AG04450 (cell line): ENCODE measurements around the gene KRTAP9-7. TPM values are rescaled to one million over a fixed set of nuclear protein-coding genes. Genes with fewer than 3 reads are reported as not detected.
"Not testable (repeated sequence)": the region's sequence is repeated elsewhere in the genome, so short reads cannot be mapped to it uniquely, and the experiment has no call there.

Source experiments
- CTCF ChIA-PET: fragments of 300-600, 350-600 bp; formaldehyde crosslinking; extraction: SDS; loops from one replicate; lab custom pipeline; 2022; ENCODE audit warnings: antibody characterized with exemption, inconsistent platforms; lab: Charles Lee
- POLR2A ChIA-PET: fragments of 350-600 bp; formaldehyde crosslinking; extraction: SDS; loops from one replicate; lab custom pipeline; 2021; ENCODE audit warnings: antibody characterized with exemption, inconsistent platforms; lab: Yijun Ruan, JAX
- DNase-seq: peaks from one replicate; pipeline ENCODE4 v3.0.0-alpha.2; 2011; ENCODE audit warnings: low read depth, low spot score
- H3K27ac ChIP-seq: one replicate; pipeline ENCODE4 v1.5.1; 2012; ENCODE audit warnings: low read depth, low read length, control low read depth
- H3K27me3 ChIP-seq: one replicate; pipeline ENCODE4 v1.6.0; 2012; ENCODE audit warnings: low read length; ENCODE audit not compliant: control insufficient read depth, insufficient read depth
- H3K4me3 ChIP-seq: 2 replicates; pipeline ENCODE4 v1.5.1; 2011; ENCODE audit warnings: mild to moderate bottlenecking, low read depth, low read length, control low read depth
- H3K9me3 ChIP-seq: 2 replicates; pipeline ENCODE4 v1.5.1; 2012; ENCODE audit warnings: low read length; ENCODE audit not compliant: control insufficient read depth, insufficient read depth
- CTCF ChIP-seq: IDR thresholded peaks from 2 replicates; pipeline ENCODE4 v1.5.1; 2011; ENCODE audit warnings: low read depth, low read length, control low read depth, inconsistent platforms
- polyA minus RNA-seq: library from RNA; depleted of rRNA, polyadenylated mRNA; stranded (reverse); fragments of >200 nt; gene quantifications from 2 replicates; pipeline ENCODE4 v1.2.3, GENCODE V29; 2011; rRNA and poly(A)+ RNA removed
- polyA plus RNA-seq: library from polyadenylated mRNA; depleted of rRNA; stranded (reverse); fragments of >200 nt; gene quantifications from 2 replicates; pipeline ENCODE4 v1.2.3, GENCODE V29; 2011; rRNA removed

The KRTAP9-7 gene
- polyA plus RNA-seq (not detected in 2 replicates), polyA minus RNA-seq (not detected in 2 replicates)

- POLR2A ChIA-PET: not testable (repeated sequence)
- CTCF ChIA-PET: interaction anchor here (0.7 kb wide), 1 partner anchor 274 kb away, joined by 4 read pairs; no protein-coding TSS in a partner anchor
Measured at GRCh38 chr17:41275648-41276190, at the start of gene KRTAP9-7. TSS of gene KRTAP9-7 (plus strand) at chr17:41275698. CDS start at chr17:41275698, 0 bp downstream.

GRCh38 chr17:41226051-41226450 is 49.4 kb upstream of the KRTAP9-7 start:
- no peak for TF ChIP-seq CTCF
- no peaks in the 10 kb centered on the region for H3K9me3 ChIP-seq
- H3K27me3 ChIP-seq: no peaks in the 10 kb centered on the region
- no peak overlapping the region for H3K4me3 ChIP-seq
- no peak for DNase-seq
- no peak overlapping the region for H3K27ac ChIP-seq
- ChIA-PET CTCF (no interaction called here), POLR2A (no interaction called here)

More at GRCh38 chr17:41275648-41276190, at the start of gene KRTAP9-7:
- not testable (repeated sequence) for H3K27ac ChIP-seq, H3K4me3 ChIP-seq, DNase-seq, H3K9me3 ChIP-seq, H3K27me3 ChIP-seq

GRCh38 chr17:41226598-41227095 is 48.9 kb upstream of the KRTAP9-7 start, which contains the start of gene KRTAP9-2:
TSS of gene KRTAP9-2 (plus strand) at chr17:41226648. CDS start at chr17:41226655, 7 bp downstream.
- POLR2A ChIA-PET, DNase-seq, H3K27me3 ChIP-seq, H3K9me3 ChIP-seq, H3K27ac ChIP-seq, CTCF ChIA-PET, H3K4me3 ChIP-seq: not testable (repeated sequence)

- no peak for DNase-seq
- H3K9me3 ChIP-seq: no peaks in the 10 kb centered on the region
- no peak overlapping the region for H3K4me3 ChIP-seq
- ChIA-PET POLR2A (no interaction called here), CTCF (no interaction called here)
- TF ChIP-seq CTCF: no peak
- no peaks in the 10 kb centered on the region for H3K27me3 ChIP-seq
- H3K27ac ChIP-seq: no peak overlapping the region
Measured at GRCh38 chr17:41230094-41230493, 45.4 kb upstream of the KRTAP9-7 start.

- no peaks in the 10 kb centered on the region for H3K27me3 ChIP-seq
Measured at GRCh38 chr17:41231731-41232130, 43.8 kb upstream of the KRTAP9-7 start.

GRCh38 chr17:41232399-41233105 is 42.9 kb upstream of the KRTAP9-7 start, which contains the start of gene KRTAP9-3:
TSS of gene KRTAP9-3 (plus strand) at chr17:41232449. CDS start at chr17:41232502, 53 bp downstream.
- H3K27me3 ChIP-seq, POLR2A ChIA-PET, DNase-seq, CTCF ChIA-PET, H3K27ac ChIP-seq, H3K9me3 ChIP-seq, H3K4me3 ChIP-seq: not testable (repeated sequence)

More at GRCh38 chr17:41231731-41232130, 43.8 kb upstream of the KRTAP9-7 start:
- H3K27ac ChIP-seq: no peak overlapping the region
- no peak for DNase-seq
- POLR2A ChIA-PET: no interaction called here
- TF ChIP-seq CTCF: no peak
- CTCF ChIA-PET: no interaction called here
- H3K4me3 ChIP-seq: no peak overlapping the region
- H3K9me3 ChIP-seq: no peaks in the 10 kb centered on the region

GRCh38 chr17:41237116-41237515 is 38.4 kb upstream of the KRTAP9-7 start:
- POLR2A ChIA-PET, H3K27ac ChIP-seq, H3K9me3 ChIP-seq, H3K4me3 ChIP-seq, H3K27me3 ChIP-seq, DNase-seq, CTCF ChIA-PET: not testable (repeated sequence)

- H3K27ac ChIP-seq, H3K4me3 ChIP-seq, CTCF ChIA-PET, POLR2A ChIA-PET, H3K9me3 ChIP-seq, DNase-seq, H3K27me3 ChIP-seq: not testable (repeated sequence)
Measured at GRCh38 chr17:41237949-41238437, 37.5 kb upstream of the KRTAP9-7 start, which contains the start of gene KRTAP9-8. TSS of gene KRTAP9-8 (plus strand) at chr17:41237999. CDS start at chr17:41238052, 53 bp downstream.
